ENCODE measurements around the gene C9orf40.

C9orf40 gene

GRCh38 chr9:74952201-74953151, at the start of gene C9orf40:
Gene C9orf40, minus strand, starts transcription at chr9:74952912. Its CDS starts 301 bp downstream, at chr9:74952611.
- TF ChIP-seq CTCF (conservative IDR thresholded peaks at IDR 0.05; ENCODE audit: low read length) (peak; percentile 56), EZH2phosphoT487 (IDR thresholded peaks at IDR 0.05; ENCODE audit: borderline replicate concordance) (no peak)
- Histone ChIP-seq H3K9me2 (replicated peaks; ENCODE audit: low read depth, low read length) (no peaks in the 10 kb centered on the region), H3K36me3 (ENCODE audit: insufficient read depth, low read length) (no peaks in the 10 kb centered on the region), H3F3A (ENCODE audit: low read depth) (no peaks in the 10 kb centered on the region), H3K4me1 (ENCODE audit: insufficient read depth, low read length, poor library complexity, severe bottlenecking) (peaks cover 33% of the 10 kb centered on the region), H3K27me3 (ENCODE audit: insufficient read depth, low read length, poor library complexity, severe bottlenecking) (no peaks in the 10 kb centered on the region), H3K4me2 (ENCODE audit: low read depth, low read length, poor library complexity, severe bottlenecking) (peak within 1 kb of the TSS; percentile 91), H3K4me3 (ENCODE audit: low read length, poor library complexity, severe bottlenecking) (peak within 1 kb of the TSS; percentile 76), H2AFZ (ENCODE audit: low read length) (peak within 1 kb of the TSS; percentile 74), H3K9me3 (ENCODE audit: insufficient read depth, low read depth, low read length) (no peaks in the 10 kb centered on the region), H3K9ac (ENCODE audit: low read depth, low read length, poor library complexity, severe bottlenecking) (peak within 1 kb of the TSS; percentile 99), H3K79me2 (ENCODE audit: insufficient read depth, low read length) (peaks cover 48% of the 10 kb centered on the region), H4K20me1 (ENCODE audit: insufficient read depth, low read length, poor library complexity, severe bottlenecking) (peaks cover 31% of the 10 kb centered on the region)

- no peaks in the 10 kb centered on the region for H3K79me2 ChIP-seq (ENCODE audit: insufficient read depth, low read length)
- H3K9me2 ChIP-seq (replicated peaks; ENCODE audit: low read depth, low read length): no peaks in the 10 kb centered on the region
- H4K20me1 ChIP-seq (ENCODE audit: insufficient read depth, low read length, poor library complexity, severe bottlenecking): no peaks in the 10 kb centered on the region
- H3K4me3 ChIP-seq (ENCODE audit: low read length, poor library complexity, severe bottlenecking): no peak overlapping the region
- peak overlapping the region; percentile 28 for H3K4me2 ChIP-seq (ENCODE audit: low read depth, low read length, poor library complexity, severe bottlenecking)
- H3K27me3 ChIP-seq (ENCODE audit: insufficient read depth, low read length, poor library complexity, severe bottlenecking): no peaks in the 10 kb centered on the region
- H3K9ac ChIP-seq (ENCODE audit: low read depth, low read length, poor library complexity, severe bottlenecking): peak overlapping the region; percentile 14
- peaks cover 6% of the 10 kb centered on the region; the same call in 1 of the 2 replicates for H3K36me3 ChIP-seq (ENCODE audit: insufficient read depth, low read length)
- H3F3A ChIP-seq (ENCODE audit: low read depth): no peaks in the 10 kb centered on the region
- TF ChIP-seq CTCF (conservative IDR thresholded peaks at IDR 0.05; ENCODE audit: low read length) (peak; percentile 83), EZH2phosphoT487 (IDR thresholded peaks at IDR 0.05; ENCODE audit: borderline replicate concordance) (no peak)
- no peaks in the 10 kb centered on the region for H3K9me3 ChIP-seq (ENCODE audit: insufficient read depth, low read depth, low read length)
- no peak overlapping the region for H2AFZ ChIP-seq (ENCODE audit: low read length)
- H3K4me1 ChIP-seq (ENCODE audit: insufficient read depth, low read length, poor library complexity, severe bottlenecking): peaks cover 6% of the 10 kb centered on the region
These were observed 49.2 kb upstream of the C9orf40 start for GRCh38 chr9:75001719-75002421.

GRCh38 chr9:75000835-75001234, 48.1 kb upstream of the C9orf40 start:
- Histone ChIP-seq H3K9ac (ENCODE audit: low read depth, low read length, poor library complexity, severe bottlenecking) (no peak overlapping the region), H3K9me2 (replicated peaks; ENCODE audit: low read depth, low read length) (no peaks in the 10 kb centered on the region), H2AFZ (ENCODE audit: low read length) (no peak overlapping the region), H3K79me2 (ENCODE audit: insufficient read depth, low read length) (no peaks in the 10 kb centered on the region), H3K4me3 (ENCODE audit: low read length, poor library complexity, severe bottlenecking) (no peak overlapping the region), H3K4me1 (ENCODE audit: insufficient read depth, low read length, poor library complexity, severe bottlenecking) (peaks cover 6% of the 10 kb centered on the region), H3K36me3 (ENCODE audit: insufficient read depth, low read length) (peaks cover 11% of the 10 kb centered on the region; the same call in 1 of the 2 replicates), H4K20me1 (ENCODE audit: insufficient read depth, low read length, poor library complexity, severe bottlenecking) (no peaks in the 10 kb centered on the region), H3F3A (ENCODE audit: low read depth) (no peaks in the 10 kb centered on the region), H3K27me3 (ENCODE audit: insufficient read depth, low read length, poor library complexity, severe bottlenecking) (no peaks in the 10 kb centered on the region), H3K9me3 (ENCODE audit: insufficient read depth, low read depth, low read length) (no peaks in the 10 kb centered on the region), H3K4me2 (ENCODE audit: low read depth, low read length, poor library complexity, severe bottlenecking) (no peak overlapping the region)
- TF ChIP-seq EZH2phosphoT487 (IDR thresholded peaks at IDR 0.05; ENCODE audit: borderline replicate concordance): no peak
- no peak for TF ChIP-seq CTCF (conservative IDR thresholded peaks at IDR 0.05; ENCODE audit: low read length)

Measured in Loucy (cell line).